Activated T-helper 1 cell treated with anti-CD3 and anti-CD28 coated beads, Interleukin-2, amount 50 U/mL, for 16 hours (primary cell): ENCODE measurements around the gene C3orf18.
"Not testable (repeated sequence)": the region's sequence is repeated elsewhere in the genome, so short reads cannot be mapped to it uniquely, and the experiment has no call there.

Source experiments
- DNase-seq, 2 donors: peaks; one replicate each; pipeline ENCODE4 v3.0.0-alpha.2; 2020; ENCODE audit warnings: low read depth in 1 of 2, low spot score in 1 of 2

Gene C3orf18

DNA sequence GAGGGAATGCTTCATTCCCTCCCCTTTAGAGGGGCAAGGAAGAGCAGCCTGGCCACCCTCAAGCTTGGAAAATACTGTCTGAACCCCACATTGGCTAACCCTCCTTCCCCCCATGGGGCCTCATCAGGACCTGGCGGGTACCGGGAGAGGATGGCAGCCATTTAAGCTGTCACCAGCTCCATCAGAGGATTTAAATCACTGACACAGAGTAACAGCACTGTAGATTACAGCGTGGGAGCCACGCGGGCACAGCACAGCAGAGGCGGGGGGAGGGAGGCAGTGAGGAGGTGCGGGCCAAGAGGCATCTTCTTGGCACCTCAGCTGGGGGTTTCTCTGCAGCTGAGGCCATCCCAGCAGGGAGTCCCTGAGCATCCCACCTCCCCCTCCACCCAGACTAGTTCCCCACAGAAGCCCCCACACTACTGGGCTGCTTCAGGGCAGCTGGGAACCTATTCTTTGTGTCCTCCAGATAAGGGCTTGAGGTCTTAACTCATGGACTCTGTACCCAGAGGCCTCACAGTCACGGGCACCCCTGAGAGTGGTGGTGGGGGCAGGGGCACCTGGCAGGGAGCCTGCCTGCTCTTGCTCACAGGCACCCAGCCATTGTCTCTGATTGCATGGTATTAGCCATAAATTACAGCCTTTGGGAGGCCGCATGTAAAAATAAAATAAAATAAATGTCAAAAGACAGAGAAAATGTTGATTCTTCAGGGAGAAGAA, 42.2 kb downstream of the C3orf18 start:
- no peak for DNase-seq

DNA sequence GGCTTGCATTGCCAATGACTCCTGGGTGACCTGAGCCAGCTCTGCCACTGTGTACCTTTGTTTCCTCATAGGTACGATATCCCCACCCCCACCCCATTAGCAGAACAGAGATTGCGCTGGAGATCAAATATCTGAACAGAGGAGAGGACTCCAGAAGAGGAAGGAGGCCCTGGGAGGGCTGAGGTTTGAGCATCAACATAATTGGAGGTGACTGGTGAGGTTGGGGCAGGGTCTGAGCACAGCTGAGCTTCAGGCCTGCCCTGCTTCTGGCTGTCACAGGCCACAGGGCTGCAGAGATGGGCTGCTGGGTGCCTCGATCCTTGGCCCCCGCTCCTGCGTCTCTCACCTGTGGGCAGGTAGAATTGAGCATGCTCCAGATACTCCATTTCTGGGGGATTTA, 42.8 kb downstream of the C3orf18 start:
- DNase-seq, result no peak

GRCh38 chr3:50523279-50523811, 44.2 kb downstream of the C3orf18 start:
- DNase-seq, result no peak

DNA sequence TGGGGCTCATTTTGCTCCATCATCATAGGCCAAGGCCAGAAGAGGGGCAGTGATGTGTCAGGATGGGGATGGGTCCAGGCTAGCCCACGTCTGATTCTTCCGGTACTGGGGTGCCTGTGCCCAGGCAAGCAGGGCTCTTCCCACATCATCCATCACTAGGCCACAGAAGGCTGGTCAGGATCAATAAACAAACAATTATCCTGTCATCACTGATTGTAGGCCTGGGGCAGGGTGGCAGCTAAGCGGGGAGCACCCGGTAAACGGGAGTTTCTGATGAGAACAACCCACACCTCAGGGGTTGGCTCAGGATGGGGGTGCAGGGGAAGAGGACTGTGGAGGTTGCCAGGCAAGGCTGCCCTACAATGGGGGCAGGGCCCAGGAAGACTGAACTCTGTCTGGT, 46.0 kb downstream of the C3orf18 start:
- DNase-seq, result no peak

DNA sequence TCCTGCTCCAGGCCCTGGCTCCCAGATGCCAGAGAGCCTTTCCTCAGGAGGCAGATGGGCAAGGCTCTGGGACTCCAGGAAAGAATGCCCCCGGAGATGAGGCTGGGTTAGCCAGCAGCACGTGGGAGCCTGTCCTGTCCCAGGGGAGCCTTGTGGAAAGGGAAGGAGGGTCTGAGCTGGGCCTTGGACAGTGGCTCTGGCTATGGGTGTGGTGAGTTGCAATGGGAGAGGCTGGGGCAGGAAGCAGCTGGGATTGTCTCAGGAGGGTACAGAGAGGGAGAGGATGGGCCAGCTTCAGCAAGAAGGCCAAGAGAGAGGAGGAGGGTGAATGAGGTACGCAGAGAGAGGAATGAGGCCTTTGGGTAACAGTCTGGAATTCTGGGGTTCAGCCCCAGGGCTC, 46.7 kb downstream of the C3orf18 start:
- no peak for DNase-seq

DNA sequence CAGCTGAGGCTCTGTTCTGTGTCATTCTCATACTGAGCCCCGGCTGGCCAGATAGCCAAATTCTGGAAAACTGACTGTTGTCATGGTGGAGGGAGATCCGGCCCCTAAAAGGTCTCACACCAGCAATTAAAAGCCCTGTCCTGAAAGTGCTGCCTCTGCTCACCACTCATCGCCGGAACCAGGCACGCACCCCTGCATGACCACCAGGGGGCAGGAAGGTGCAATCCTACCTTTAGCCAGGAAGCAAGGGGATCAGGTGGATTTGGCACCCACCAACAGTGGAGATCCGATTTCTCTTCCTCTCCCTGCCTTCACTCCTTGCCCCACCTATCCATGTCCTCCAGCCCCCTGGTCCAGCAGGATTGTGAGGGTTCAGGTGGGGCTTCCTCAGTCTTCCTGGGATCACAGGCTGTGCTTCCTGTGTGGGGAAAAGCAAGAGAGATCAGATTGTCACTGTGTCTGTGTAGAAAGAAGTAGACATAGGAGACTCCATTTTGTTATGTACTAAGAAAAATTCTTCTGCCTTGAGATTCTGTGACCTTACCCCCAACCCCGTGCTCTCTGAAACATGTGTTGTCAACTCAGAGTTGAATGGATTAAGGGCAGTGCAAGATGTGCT, 48.0 kb downstream of the C3orf18 start:
- peak; percentile 51 to 54 for DNase-seq

- no peak for DNase-seq
These were observed 49.1 kb downstream of the C3orf18 start for GRCh38 chr3:50518436-50518835.

DNA sequence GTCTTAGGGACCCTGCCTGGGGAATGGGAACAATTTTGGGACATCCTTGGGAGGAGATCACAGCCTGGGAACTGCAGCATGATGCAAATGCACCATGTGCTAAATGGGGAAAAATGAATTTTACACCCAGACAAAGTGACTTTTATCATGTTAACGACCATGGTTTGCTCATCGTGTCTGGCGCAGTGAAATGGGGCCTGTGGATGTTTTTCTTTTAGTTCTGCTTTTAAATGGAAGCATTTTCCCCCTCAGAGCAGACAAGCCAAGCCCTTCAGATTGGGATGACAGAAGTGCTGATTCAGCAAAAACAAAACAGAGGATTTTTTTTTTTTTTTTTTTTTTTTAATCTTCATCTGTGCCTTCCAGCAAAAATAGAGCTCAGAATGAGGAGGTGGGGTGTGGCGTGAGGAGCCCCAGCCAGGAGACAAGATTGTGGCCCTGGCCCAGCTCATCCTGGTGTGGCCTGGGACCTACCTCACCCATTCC, 49.8 kb downstream of the C3orf18 start:
- no peak for DNase-seq

DNA sequence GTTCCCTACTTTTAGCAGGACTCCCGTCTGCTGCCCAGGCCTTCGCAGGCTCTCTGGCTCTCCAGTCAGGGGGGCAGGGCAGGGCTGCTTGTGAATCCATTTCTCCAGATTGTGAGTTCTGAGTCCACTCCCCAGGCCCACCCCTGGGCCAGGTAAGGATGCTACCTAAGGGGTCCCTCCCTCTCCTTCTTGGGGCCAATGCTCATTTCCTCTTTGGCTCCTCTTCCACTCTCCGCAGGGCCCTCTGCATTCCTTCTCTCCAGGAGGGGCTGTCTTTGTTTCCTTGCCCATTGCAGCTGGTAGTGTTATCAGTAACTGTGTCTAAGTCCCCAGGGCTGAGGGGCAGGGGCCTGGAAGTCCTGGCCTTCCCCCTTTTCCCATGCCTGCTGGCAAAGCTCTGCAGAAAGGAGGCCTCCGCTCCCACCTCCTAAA, 51.1 kb downstream of the C3orf18 start:
- DNase-seq, result no peak

- no peak for DNase-seq
These were observed 51.7 kb downstream of the C3orf18 start for GRCh38 chr3:50515565-50516439.

GRCh38 chr3:50512908-50513307, 54.6 kb downstream of the C3orf18 start:
- DNase-seq, result not testable (repeated sequence)

- no peak for DNase-seq
These were observed 55.4 kb downstream of the C3orf18 start for GRCh38 chr3:50512131-50512530.

DNA sequence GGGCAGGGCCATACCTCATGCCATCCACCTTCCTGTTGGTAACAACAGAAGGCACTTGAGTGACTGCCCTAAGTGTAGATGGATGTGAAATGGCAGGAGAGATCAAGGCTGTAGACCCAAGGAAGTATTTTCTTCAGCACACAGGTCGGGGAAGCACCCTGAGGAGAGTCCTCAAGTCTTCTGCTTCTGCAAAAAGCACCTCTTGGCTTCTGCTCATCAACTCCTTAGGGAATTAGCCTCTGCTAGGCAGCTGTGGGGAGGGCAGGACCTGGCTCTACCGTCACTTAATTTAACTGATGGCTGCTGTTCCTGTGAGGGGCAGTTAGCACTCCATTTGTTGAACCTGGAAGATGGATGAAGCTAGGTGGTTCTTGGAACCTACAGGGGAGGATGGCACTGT, 57.2 kb downstream of the C3orf18 start:
- DNase-seq, result no peak

GRCh38 chr3:50509715-50510114, 57.8 kb downstream of the C3orf18 start:
- no peak for DNase-seq

DNA sequence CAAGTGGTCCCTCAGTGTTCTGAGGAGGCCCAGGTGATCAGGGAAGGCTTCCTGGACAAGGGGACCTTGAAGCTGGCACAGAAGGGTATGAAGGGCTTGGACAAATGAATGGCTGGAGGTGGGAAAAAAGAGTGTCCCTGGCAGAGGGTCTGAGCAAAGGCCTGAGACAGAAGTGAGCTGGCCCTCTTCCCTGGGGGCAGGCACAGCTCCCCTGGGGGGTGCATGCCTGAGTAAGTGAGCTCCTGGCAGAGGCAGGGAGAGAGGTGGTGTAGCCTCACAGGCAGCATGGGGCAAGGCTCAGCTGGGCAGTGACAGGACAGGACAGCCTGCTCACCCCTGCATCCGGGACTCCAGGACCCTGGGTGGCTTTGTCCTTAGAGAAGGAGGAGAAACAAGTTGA, 58.7 kb downstream of the C3orf18 start:
- no peak for DNase-seq
